Suprapubic skin (tissue), 4 donors: ENCODE results near the gene RTP5. TPM values are rescaled to one million over a fixed set of nuclear protein-coding genes. Genes with fewer than 3 reads are reported as not detected.

Experiments used
- DNase-seq, 2 donors: peaks; one replicate each; pipeline ENCODE4 v3.0.0-alpha.2; 2019; ENCODE audit warnings: low spot score in 2 of 2
- H3K27ac ChIP-seq: fragments of 200-600 bp; sonication (generic); one replicate; pipeline ENCODE4 v1.5.1; 2019
- H3K27me3 ChIP-seq: fragments of 200-600 bp; sonication (generic); one replicate; pipeline ENCODE4 v1.5.1; 2019
- H3K36me3 ChIP-seq: fragments of 200-600 bp; sonication (generic); one replicate; pipeline ENCODE4 v1.5.1; 2019
- H3K4me1 ChIP-seq: fragments of 200-600 bp; sonication (generic); one replicate; pipeline ENCODE4 v1.5.1; 2019
- H3K4me3 ChIP-seq: fragments of 200-600 bp; sonication (generic); one replicate; pipeline ENCODE4 v1.5.1; 2019; ENCODE audit warnings: mild to moderate bottlenecking
- H3K9me3 ChIP-seq: fragments of 200-600 bp; sonication (generic); one replicate; pipeline ENCODE4 v1.5.1; 2019
- EP300 ChIP-seq: sonication (generic); formaldehyde crosslinking; IDR thresholded peaks from one replicate; pipeline ENCODE4 v1.6.1; 2017; ENCODE audit warnings: antibody characterized with exemption
- POLR2A ChIP-seq, 2 donors: fragments of 450-650 bp; IDR thresholded peaks; one replicate each; pipeline ENCODE4 v1.6.1; 2017; ENCODE audit warnings: antibody characterized with exemption in 2 of 2, mild to moderate bottlenecking in 2 of 2, moderate library complexity in 2 of 2
- POLR2AphosphoS5 ChIP-seq, 3 donors: sonication (generic); formaldehyde crosslinking; IDR thresholded peaks; one replicate each; pipeline ENCODE4 v1.6.1; 2017; ENCODE audit warnings: antibody characterized with exemption in 3 of 3
- WGBS: methylation state at CpG from one replicate; pipeline ENCODE4 v1.1.5; 2018; 5-methylcytosine and 5-hydroxymethylcytosine counted together
- total RNA-seq, 4 donors: library from RNA; depleted of rRNA; stranded (reverse); fragments of >200 nt; gene quantifications; one replicate each; pipeline ENCODE4 v1.1.0, GENCODE V29; 2016
- TF ChIP-seq, protein P1 (sequence below), 2 donors: fragments of 200-600 bp in 1 of 2; fragments of 450-650 bp in 1 of 2; sonication (generic) in 1 of 2; IDR thresholded peaks; one replicate each; pipeline ENCODE4 v1.5.1; 2016 to 2019; ENCODE audit warnings: antibody characterized with exemption in 2 of 2, mild to moderate bottlenecking in 1 of 2, moderate library complexity in 1 of 2

The RTP5 gene
- total RNA-seq, 4 donors from 2014 or later = not detected

DNA sequence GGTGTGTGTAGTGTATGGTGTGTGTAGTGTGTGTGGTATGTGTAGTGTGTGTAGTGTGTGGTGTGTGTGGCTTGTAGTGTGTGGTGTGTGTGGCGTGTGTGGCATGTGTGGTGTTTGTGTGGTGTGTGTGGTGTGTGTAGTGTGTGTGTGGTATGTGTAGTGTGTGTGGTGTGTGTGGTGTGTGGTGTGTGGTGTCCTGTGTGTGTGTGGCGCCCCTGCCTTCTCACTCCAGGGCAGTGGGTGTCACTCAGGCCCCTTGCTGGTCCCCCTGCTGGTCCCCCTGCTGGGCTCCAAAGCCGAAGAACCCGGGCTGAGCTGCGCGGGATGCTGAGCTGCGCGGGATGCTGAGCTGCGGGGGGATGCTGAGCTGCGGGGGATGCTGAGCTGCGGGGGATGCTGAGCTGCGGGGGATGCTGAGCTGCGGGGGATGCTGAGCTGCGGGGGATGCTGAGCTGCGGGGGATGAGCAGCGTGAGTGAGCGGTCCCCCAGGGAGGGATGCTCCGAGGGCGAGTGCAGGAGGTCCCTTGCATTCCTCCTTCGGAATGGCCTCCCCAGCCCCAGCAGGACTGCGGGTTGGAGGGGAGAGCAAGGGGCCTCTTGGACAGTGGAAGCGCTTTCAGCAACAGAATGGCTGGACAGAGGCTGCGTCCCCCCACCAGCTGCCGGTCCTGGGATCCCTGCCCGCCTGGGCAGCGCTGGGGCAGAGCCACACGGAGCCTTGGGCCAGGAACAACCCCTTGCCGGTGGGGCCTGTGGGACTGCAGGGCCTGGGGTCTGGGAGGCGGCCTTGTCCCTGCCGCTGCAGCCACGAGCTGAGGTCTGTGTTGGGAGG lies 3.4 kb upstream of the RTP5 start:
- Histone ChIP-seq H3K36me3 (no peaks in the 10 kb centered on the region), H3K9me3 (no peaks in the 10 kb centered on the region), H3K4me1 (peaks cover 21% of the 10 kb centered on the region), H3K27me3 (peaks cover 73% of the 10 kb centered on the region), H3K27ac (no peak overlapping the region), H3K4me3 (no peak overlapping the region)
- no peak for DNase-seq
- 16% methylated on average over 19 of the region's 31 CpGs for WGBS
- TF ChIP-seq POLR2AphosphoS5 (IDR thresholded peaks at IDR 0.05) (no peak), POLR2A (IDR thresholded peaks at IDR 0.05) (no peak), EP300 (no peak)
- TF ChIP-seq, protein P1, sequence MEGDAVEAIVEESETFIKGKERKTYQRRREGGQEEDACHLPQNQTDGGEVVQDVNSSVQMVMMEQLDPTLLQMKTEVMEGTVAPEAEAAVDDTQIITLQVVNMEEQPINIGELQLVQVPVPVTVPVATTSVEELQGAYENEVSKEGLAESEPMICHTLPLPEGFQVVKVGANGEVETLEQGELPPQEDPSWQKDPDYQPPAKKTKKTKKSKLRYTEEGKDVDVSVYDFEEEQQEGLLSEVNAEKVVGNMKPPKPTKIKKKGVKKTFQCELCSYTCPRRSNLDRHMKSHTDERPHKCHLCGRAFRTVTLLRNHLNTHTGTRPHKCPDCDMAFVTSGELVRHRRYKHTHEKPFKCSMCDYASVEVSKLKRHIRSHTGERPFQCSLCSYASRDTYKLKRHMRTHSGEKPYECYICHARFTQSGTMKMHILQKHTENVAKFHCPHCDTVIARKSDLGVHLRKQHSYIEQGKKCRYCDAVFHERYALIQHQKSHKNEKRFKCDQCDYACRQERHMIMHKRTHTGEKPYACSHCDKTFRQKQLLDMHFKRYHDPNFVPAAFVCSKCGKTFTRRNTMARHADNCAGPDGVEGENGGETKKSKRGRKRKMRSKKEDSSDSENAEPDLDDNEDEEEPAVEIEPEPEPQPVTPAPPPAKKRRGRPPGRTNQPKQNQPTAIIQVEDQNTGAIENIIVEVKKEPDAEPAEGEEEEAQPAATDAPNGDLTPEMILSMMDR (IDR thresholded peaks at IDR 0.05) = no peak

DNA sequence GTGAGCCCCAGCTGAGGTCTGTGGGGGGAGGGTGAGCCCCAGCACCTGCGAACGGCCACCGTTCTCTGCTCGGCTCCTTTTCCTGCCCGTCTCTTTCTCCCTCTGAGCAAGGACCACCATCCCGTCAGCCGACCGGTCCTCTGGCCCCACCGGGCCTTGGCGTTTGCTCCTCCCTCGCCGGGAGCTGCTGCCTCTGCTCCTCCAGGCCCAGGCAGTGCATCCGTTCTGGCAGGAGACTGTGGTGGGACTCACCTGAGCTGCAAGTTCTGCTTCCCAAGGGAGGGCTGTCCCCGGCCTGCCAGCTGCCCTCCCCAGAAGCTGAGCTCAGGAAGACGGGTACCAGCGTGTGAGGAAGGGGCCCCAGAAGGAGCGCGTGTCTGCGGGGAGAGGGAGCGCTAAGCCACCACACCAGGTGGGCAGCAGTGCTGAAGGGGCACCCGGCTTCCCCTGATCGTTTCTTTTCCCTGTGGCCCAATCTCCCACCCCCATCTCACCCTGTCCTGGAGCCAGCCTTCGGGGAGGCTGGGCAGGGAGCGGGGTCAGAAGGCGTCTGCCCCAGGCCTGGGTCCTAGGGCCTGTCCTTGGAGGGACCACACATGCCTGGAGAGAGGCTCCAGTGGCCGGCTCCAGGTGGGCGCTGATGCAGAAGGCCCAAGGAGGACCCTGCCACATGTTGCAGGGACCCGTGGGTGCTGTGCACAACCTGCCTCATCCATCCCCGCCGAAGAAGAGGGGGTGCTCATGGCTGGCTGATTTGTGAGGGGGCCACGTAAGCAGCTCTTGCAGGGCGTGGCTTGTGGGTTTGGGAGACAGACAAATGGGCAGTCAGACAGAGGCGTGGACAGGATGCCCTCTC lies 2.5 kb upstream of the RTP5 start:
- Histone ChIP-seq H3K4me1 (peaks cover 21% of the 10 kb centered on the region), H3K27me3 (peaks cover 77% of the 10 kb centered on the region), H3K4me3 (no peak overlapping the region), H3K9me3 (no peaks in the 10 kb centered on the region), H3K27ac (no peak overlapping the region), H3K36me3 (no peaks in the 10 kb centered on the region)
- DNase-seq = no peak
- no peak for TF ChIP-seq EP300
- TF ChIP-seq POLR2A (IDR thresholded peaks at IDR 0.05) = no peak
- TF ChIP-seq, protein P1 (IDR thresholded peaks at IDR 0.05) = no peak
- no peak for TF ChIP-seq POLR2AphosphoS5 (IDR thresholded peaks at IDR 0.05)
- whole genome bisulfite sequencing = 46% methylated on average over 18 of the region's 33 CpGs

DNA sequence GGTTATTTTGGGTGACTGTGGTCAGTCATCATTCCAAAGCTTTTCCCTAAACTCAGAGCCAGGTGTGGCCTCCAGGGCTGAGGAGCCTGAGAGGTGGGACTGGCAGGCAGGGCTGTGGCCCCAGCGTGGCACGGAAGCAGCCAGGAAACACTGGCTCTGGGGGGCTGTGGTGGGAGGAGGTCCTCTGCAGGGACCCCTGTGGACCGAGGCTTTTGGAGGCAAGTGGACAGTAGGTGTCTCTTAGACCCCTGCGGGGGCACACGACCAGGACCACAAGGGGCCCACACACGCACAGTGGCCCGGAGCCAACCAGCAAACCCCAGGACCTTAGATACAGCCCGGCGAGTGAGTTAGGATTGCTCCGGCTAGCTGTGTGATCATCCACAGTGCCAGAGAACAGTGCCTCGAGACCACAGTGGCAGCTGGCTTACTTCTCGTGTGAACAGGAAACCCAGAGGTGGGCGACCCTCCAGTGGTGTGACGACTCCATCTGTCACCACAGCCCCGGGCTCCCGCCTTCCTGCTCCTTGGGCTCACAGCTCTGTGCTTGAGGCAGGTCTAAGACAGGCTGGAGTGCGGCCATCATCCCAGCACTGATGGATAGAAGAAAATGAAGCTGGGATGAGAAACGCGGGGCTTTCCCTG lies 1.6 kb upstream of the RTP5 start:
- Histone ChIP-seq H3K4me3 (no peak overlapping the region), H3K36me3 (no peaks in the 10 kb centered on the region), H3K4me1 (peaks cover 21% of the 10 kb centered on the region), H3K27me3 (peaks cover 70% of the 10 kb centered on the region), H3K27ac (no peak overlapping the region), H3K9me3 (no peaks in the 10 kb centered on the region)
- WGBS = 34% methylated on average over 12 of the region's 19 CpGs
- TF ChIP-seq, protein P1 (IDR thresholded peaks at IDR 0.05) = no peak
- TF ChIP-seq POLR2A (IDR thresholded peaks at IDR 0.05) (no peak), EP300 (no peak), POLR2AphosphoS5 (IDR thresholded peaks at IDR 0.05) (no peak)
- DNase-seq = no peak

DNA sequence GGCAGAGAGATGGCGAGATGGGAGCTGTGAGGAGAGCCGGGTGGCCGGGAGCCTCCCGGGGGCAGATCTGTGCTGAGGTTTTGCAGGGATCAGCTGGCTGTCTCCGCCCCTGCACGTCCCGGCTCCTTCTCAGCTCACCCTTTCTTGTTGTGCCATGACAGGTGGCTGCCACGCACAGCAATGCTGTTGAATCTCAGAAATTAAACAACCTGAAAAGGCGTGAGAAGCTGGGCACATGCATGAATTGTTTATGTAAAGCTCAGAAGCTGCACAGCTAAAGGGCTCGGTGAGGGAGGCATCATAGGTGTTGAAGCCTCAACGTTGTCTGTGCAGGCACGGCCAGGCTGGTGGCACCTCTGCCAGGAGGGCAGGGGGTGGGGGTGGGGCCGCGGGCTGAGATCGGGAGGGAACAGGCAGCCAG lies 858 bp upstream of the RTP5 start:
- H3K36me3 ChIP-seq = no peaks in the 10 kb centered on the region
- H3K4me1 ChIP-seq = peaks cover 14% of the 10 kb centered on the region
- no peak for DNase-seq
- no peaks in the 10 kb centered on the region for H3K9me3 ChIP-seq
- TF ChIP-seq POLR2AphosphoS5 (IDR thresholded peaks at IDR 0.05) = no peak
- TF ChIP-seq POLR2A (IDR thresholded peaks at IDR 0.05) = no peak
- TF ChIP-seq EP300 = no peak
- TF ChIP-seq, protein P1 (IDR thresholded peaks at IDR 0.05) = no peak
- H3K27ac ChIP-seq = no peak overlapping the region
- peaks cover 63% of the 10 kb centered on the region for H3K27me3 ChIP-seq
- H3K4me3 ChIP-seq = no peak overlapping the region
- 16% methylated on average over 15 of the region's 15 CpGs for WGBS
